WTC11 (cell line): ENCODE results near the gene TFG. TPM values are rescaled to one million over a fixed set of nuclear protein-coding genes. Genes with fewer than 3 reads are reported as not detected.

Experiments used
- ATAC-seq: fragments of 200-7000 bp; cut with Tn5 transposase; 2 replicates; pipeline ENCODE4 v1.10.0; 2021; ENCODE audit warnings: mild to moderate bottlenecking, moderate library complexity
- CTCF ChIA-PET: fragments of 300-600 bp; sonication (Branson Sonifier 250); formaldehyde crosslinking; loops from one replicate; lab custom pipeline; 2021; ENCODE audit warnings: antibody characterized with exemption; lab: Charles Lee
- POLR2A ChIA-PET: fragments of 350-600 bp; sonication (Branson Sonifier 250); formaldehyde crosslinking; loops from one replicate; lab custom pipeline; 2021; ENCODE audit warnings: antibody characterized with exemption; lab: Charles Lee
- DNase-seq: peaks from one replicate; pipeline ENCODE4 v3.0.0; 2021; ENCODE audit warnings: low spot score
- H3K27ac Mint-ChIP-seq: 2 replicates; pipeline ENCODE4 v1.8.0; 2021; ENCODE audit warnings: mixed read lengths
- H3K27me3 Mint-ChIP-seq: 2 replicates; pipeline ENCODE4 v1.8.0; 2021; ENCODE audit warnings: low read depth, mild to moderate bottlenecking, moderate library complexity, mixed read lengths
- H3K36me3 Mint-ChIP-seq: 2 replicates; pipeline ENCODE4 v1.8.0; 2021; ENCODE audit warnings: mixed read lengths
- H3K4me1 Mint-ChIP-seq: 2 replicates; pipeline ENCODE4 v1.8.0; 2022; ENCODE audit warnings: mixed read lengths
- H3K4me3 Mint-ChIP-seq: 2 replicates; pipeline ENCODE4 v1.8.0; 2021; ENCODE audit warnings: mild to moderate bottlenecking, moderate library complexity, mixed read lengths
- H3K9me3 Mint-ChIP-seq: 2 replicates; pipeline ENCODE4 v1.8.0; 2021; ENCODE audit warnings: mixed read lengths
- ATF1 ChIP-seq: sonication (generic); formaldehyde crosslinking; IDR thresholded peaks from 2 replicates; pipeline ENCODE4 v1.8.1; 2023; ENCODE audit warnings: mild to moderate bottlenecking, moderate library complexity, missing genetic modification reagents
- CREB1 ChIP-seq: sonication (generic); formaldehyde crosslinking; IDR thresholded peaks from 2 replicates; pipeline ENCODE4 v1.8.0; 2023; ENCODE audit warnings: mild to moderate bottlenecking, missing genetic modification reagents
- ETV6 ChIP-seq: sonication (generic); formaldehyde crosslinking; IDR thresholded peaks from 2 replicates; pipeline ENCODE4 v1.8.1; 2022; ENCODE audit warnings: mild to moderate bottlenecking, missing genetic modification reagents
- FOXK1 ChIP-seq: sonication (generic); formaldehyde crosslinking; IDR thresholded peaks from 2 replicates; pipeline ENCODE4 v1.8.0; 2022; ENCODE audit warnings: mild to moderate bottlenecking, moderate library complexity, missing genetic modification reagents
- GABPB1 ChIP-seq: sonication (generic); formaldehyde crosslinking; IDR thresholded peaks from 2 replicates; pipeline ENCODE4 v1.8.1; 2023; ENCODE audit warnings: mild to moderate bottlenecking, missing genetic modification reagents
- GRHL2 ChIP-seq: fragments of 250-450 bp; sonication (Bioruptor Pico); IDR thresholded peaks from 2 replicates; pipeline ENCODE4 v1.8.0; 2022; ENCODE audit warnings: mild to moderate bottlenecking, moderate library complexity; ENCODE audit not compliant: insufficient replicate concordance, severe bottlenecking
- KAT7 ChIP-seq: sonication (generic); formaldehyde crosslinking; IDR thresholded peaks from 2 replicates; pipeline ENCODE4 v1.8.1; 2023; ENCODE audit warnings: missing genetic modification reagents, mild to moderate bottlenecking, borderline replicate concordance
- MXD4 ChIP-seq: fragments of 250-450 bp; sonication (Bioruptor Pico); IDR thresholded peaks from 2 replicates; pipeline ENCODE4 v1.8.0; 2021; ENCODE audit warnings: mild to moderate bottlenecking, moderate library complexity, borderline replicate concordance
- NFATC4 ChIP-seq: fragments of 250-450 bp; sonication (Bioruptor Pico); IDR thresholded peaks from 2 replicates; pipeline ENCODE4 v1.9.0; 2021; ENCODE audit warnings: mild to moderate bottlenecking
- NR2C2 ChIP-seq: sonication (generic); formaldehyde crosslinking; IDR thresholded peaks from 2 replicates; pipeline ENCODE4 v1.8.0; 2022; ENCODE audit warnings: mild to moderate bottlenecking, missing genetic modification reagents
- OVOL2 ChIP-seq: fragments of 250-450 bp; sonication (Bioruptor Pico); IDR thresholded peaks from 2 replicates; pipeline ENCODE4 v1.9.0; 2021; ENCODE audit warnings: mild to moderate bottlenecking, borderline replicate concordance
- SMAD3 ChIP-seq: sonication (generic); formaldehyde crosslinking; IDR thresholded peaks from 2 replicates; pipeline ENCODE4 v1.8.0; 2022; ENCODE audit warnings: missing genetic modification reagents, mild to moderate bottlenecking, borderline replicate concordance
- TEAD1 ChIP-seq: sonication (generic); formaldehyde crosslinking; IDR thresholded peaks from 2 replicates; pipeline ENCODE4 v1.8.0; 2022; ENCODE audit warnings: mild to moderate bottlenecking, missing genetic modification reagents
- TP53 ChIP-seq: sonication (generic); formaldehyde crosslinking; IDR thresholded peaks from 2 replicates; pipeline ENCODE4 v1.8.1; 2023; ENCODE audit warnings: mild to moderate bottlenecking, missing genetic modification reagents
- ZNF138 ChIP-seq: sonication (generic); formaldehyde crosslinking; conservative IDR thresholded peaks from 2 replicates; pipeline ENCODE4 v1.8.1; 2022; ENCODE audit warnings: mild to moderate bottlenecking, moderate library complexity, missing genetic modification reagents
- ZNF232 ChIP-seq: sonication (generic); formaldehyde crosslinking; IDR thresholded peaks from 2 replicates; pipeline ENCODE4 v1.8.0; 2022; ENCODE audit warnings: mild to moderate bottlenecking, missing genetic modification reagents
- ZNF263 ChIP-seq: sonication (generic); formaldehyde crosslinking; IDR thresholded peaks from 2 replicates; pipeline ENCODE4 v1.8.1; 2022; ENCODE audit warnings: low read depth, mild to moderate bottlenecking, moderate library complexity, missing genetic modification reagents
- ZNF396 ChIP-seq: fragments of 250-450 bp; sonication (Bioruptor Pico); IDR thresholded peaks from 2 replicates; pipeline ENCODE4 v1.8.0; 2021; ENCODE audit warnings: mild to moderate bottlenecking, moderate library complexity, borderline replicate concordance
- total RNA-seq: library from RNA; stranded (reverse); gene quantifications from 3 replicates; pipeline ENCODE4 v1.2.3, GENCODE V29; 2021
- TF ChIP-seq, protein P1 (sequence below): sonication (generic); formaldehyde crosslinking; IDR thresholded peaks from 2 replicates; pipeline ENCODE4 v1.8.0; 2022; ENCODE audit warnings: missing genetic modification reagents
- TF ChIP-seq, protein P2 (sequence below): fragments of 250-450 bp; sonication (Bioruptor Pico); IDR thresholded peaks from 2 replicates; pipeline ENCODE4 v1.9.0; 2021; ENCODE audit warnings: mild to moderate bottlenecking
- TF ChIP-seq, protein P3 (sequence below): sonication (generic); formaldehyde crosslinking; IDR thresholded peaks from 2 replicates; pipeline ENCODE4 v1.8.0; 2023; ENCODE audit warnings: missing genetic modification reagents
- TF ChIP-seq, protein P4 (sequence below): sonication (generic); formaldehyde crosslinking; IDR thresholded peaks from 2 replicates; pipeline ENCODE4 v1.8.1; 2022; ENCODE audit warnings: mild to moderate bottlenecking, missing genetic modification reagents, moderate library complexity, borderline replicate concordance
- TF ChIP-seq, protein P5 (sequence below): sonication (generic); formaldehyde crosslinking; IDR thresholded peaks from 2 replicates; pipeline ENCODE4 v1.8.1; 2023; ENCODE audit warnings: mild to moderate bottlenecking, missing genetic modification reagents
- TF ChIP-seq, protein P6 (sequence below): sonication (generic); formaldehyde crosslinking; IDR thresholded peaks from 2 replicates; pipeline ENCODE4 v1.8.0; 2023; ENCODE audit warnings: mild to moderate bottlenecking, missing genetic modification reagents

TFG gene
- total RNA-seq, 1 experiment from 2014 or later = 64.9 TPM

DNA sequence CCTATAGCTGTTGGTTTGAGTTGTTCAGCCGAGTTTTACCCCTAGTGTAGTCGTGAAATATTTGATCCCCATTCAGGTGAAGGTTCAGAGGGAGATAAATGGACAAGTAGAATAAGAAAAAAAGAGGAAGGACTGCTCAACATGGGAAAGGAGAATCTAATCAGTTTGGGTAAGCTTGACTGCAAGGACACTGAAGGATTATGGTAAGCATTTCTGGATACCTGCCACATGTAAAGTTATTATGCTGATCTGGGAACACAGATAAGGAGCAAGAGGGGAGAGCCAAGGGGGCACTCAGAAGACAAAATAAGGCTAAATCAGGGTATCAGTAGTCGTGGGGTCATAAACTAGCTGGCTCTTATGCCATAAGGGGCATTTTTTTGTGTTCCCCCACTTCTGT lies 49.9 kb downstream of the TFG start (continued):
- TF ChIP-seq, protein P1, sequence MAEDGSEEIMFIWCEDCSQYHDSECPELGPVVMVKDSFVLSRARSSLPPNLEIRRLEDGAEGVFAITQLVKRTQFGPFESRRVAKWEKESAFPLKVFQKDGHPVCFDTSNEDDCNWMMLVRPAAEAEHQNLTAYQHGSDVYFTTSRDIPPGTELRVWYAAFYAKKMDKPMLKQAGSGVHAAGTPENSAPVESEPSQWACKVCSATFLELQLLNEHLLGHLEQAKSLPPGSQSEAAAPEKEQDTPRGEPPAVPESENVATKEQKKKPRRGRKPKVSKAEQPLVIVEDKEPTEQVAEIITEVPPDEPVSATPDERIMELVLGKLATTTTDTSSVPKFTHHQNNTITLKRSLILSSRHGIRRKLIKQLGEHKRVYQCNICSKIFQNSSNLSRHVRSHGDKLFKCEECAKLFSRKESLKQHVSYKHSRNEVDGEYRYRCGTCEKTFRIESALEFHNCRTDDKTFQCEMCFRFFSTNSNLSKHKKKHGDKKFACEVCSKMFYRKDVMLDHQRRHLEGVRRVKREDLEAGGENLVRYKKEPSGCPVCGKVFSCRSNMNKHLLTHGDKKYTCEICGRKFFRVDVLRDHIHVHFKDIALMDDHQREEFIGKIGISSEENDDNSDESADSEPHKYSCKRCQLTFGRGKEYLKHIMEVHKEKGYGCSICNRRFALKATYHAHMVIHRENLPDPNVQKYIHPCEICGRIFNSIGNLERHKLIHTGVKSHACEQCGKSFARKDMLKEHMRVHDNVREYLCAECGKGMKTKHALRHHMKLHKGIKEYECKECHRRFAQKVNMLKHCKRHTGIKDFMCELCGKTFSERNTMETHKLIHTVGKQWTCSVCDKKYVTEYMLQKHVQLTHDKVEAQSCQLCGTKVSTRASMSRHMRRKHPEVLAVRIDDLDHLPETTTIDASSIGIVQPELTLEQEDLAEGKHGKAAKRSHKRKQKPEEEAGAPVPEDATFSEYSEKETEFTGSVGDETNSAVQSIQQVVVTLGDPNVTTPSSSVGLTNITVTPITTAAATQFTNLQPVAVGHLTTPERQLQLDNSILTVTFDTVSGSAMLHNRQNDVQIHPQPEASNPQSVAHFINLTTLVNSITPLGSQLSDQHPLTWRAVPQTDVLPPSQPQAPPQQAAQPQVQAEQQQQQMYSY (CRISPR knock-in tag) = no peak
- TF ChIP-seq CREB1 (CRISPR knock-in tag) (no peak), KAT7 (CRISPR knock-in tag) (no peak), OVOL2 (CRISPR knock-in tag) (no peak), ETV6 (CRISPR knock-in tag) (no peak)
- TF ChIP-seq, protein P2, sequence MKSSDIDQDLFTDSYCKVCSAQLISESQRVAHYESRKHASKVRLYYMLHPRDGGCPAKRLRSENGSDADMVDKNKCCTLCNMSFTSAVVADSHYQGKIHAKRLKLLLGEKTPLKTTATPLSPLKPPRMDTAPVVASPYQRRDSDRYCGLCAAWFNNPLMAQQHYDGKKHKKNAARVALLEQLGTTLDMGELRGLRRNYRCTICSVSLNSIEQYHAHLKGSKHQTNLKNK = no peak

DNA sequence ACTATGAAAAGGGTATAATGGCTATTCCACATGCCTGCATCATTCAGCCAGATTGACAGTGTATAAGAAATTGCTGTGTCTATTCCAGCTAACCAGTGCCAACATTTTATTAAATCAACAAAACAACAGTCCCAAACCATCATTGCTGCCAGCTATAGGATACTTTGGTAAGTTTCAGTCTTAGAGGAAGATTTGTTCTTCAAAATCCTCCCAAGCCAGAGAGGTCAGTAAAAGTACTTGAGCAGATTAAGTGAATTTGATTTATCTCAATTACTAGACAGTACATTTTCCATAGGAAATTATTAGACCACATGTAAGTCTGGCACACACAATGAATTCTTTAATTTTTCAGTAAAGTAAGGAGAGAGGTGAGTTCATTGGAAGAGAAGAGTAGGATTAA lies 50.7 kb downstream of the TFG start:
- Mint-ChIP-seq H3K27me3 (no peaks in the 10 kb centered on the region), H3K27ac (no peak overlapping the region), H3K4me1 (peaks cover 27% of the 10 kb centered on the region), H3K9me3 (no peaks in the 10 kb centered on the region), H3K4me3 (no peak overlapping the region), H3K36me3 (no peaks in the 10 kb centered on the region)
- no peak for TF ChIP-seq ZNF396 (CRISPR knock-in tag)
- no peak for TF ChIP-seq ZNF138
- no peak for TF ChIP-seq ZNF263 (CRISPR knock-in tag)
- no peak for TF ChIP-seq ATF1
- no peak for TF ChIP-seq FOXK1 (CRISPR knock-in tag)
- TF ChIP-seq OVOL2 (CRISPR knock-in tag) = no peak
- no peak for TF ChIP-seq GABPB1 (CRISPR knock-in tag)
- TF ChIP-seq, protein P2 = no peak
- TF ChIP-seq, protein P3, sequence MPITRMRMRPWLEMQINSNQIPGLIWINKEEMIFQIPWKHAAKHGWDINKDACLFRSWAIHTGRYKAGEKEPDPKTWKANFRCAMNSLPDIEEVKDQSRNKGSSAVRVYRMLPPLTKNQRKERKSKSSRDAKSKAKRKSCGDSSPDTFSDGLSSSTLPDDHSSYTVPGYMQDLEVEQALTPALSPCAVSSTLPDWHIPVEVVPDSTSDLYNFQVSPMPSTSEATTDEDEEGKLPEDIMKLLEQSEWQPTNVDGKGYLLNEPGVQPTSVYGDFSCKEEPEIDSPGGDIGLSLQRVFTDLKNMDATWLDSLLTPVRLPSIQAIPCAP = no peak
- no peak for TF ChIP-seq TEAD1 (CRISPR knock-in tag)
- TF ChIP-seq TP53 (CRISPR knock-in tag) = no peak
- no peak for TF ChIP-seq MXD4
- no peak for TF ChIP-seq GRHL2
- no peak for TF ChIP-seq KAT7 (CRISPR knock-in tag)
- POLR2A ChIA-PET = interaction anchor here (0.5 to 1.3 kb wide), 2 partner anchors 9 to 752 kb away, joined by 3 read pairs; no protein-coding TSS in a partner anchor
- ATAC-seq (no peak), DNase-seq (no peak)
- CTCF ChIA-PET = interaction anchor here (0.9 to 1.9 kb wide), 5 partner anchors 10 to 37 kb away, joined by 3 to 6 read pairs (median 3); no protein-coding TSS in a partner anchor

DNA sequence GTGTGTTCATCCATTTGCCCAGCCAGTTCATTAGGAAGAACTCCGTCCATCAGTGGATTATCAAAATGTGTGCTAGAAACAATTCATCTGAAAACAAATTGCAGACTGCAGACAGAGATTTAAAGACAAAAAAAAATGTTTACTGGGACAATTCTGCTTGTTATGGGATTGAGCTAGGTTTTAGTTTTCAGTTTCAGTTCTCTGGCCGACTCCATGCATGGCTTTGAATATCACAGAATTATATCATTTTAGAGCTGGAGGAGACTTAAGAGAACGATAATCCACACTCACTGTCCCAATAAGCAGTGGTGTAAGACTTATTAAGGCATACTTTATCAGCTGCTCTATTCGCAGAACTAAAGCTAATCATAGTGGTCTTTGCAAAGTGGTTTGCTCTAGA lies 51.1 kb downstream of the TFG start:
- no peaks in the 10 kb centered on the region for H3K27me3 Mint-ChIP-seq
- ChIA-PET POLR2A (no interaction called here), CTCF (interaction anchor here (0.9 to 1.9 kb wide), 6 partner anchors 9 to 298 kb away, joined by 3 to 8 read pairs (median 6); partner anchors contain the start of gene TFG)
- no peak for TF ChIP-seq ZNF232 (CRISPR knock-in tag)
- TF ChIP-seq, protein P4, sequence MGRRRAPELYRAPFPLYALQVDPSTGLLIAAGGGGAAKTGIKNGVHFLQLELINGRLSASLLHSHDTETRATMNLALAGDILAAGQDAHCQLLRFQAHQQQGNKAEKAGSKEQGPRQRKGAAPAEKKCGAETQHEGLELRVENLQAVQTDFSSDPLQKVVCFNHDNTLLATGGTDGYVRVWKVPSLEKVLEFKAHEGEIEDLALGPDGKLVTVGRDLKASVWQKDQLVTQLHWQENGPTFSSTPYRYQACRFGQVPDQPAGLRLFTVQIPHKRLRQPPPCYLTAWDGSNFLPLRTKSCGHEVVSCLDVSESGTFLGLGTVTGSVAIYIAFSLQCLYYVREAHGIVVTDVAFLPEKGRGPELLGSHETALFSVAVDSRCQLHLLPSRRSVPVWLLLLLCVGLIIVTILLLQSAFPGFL (CRISPR knock-in tag) = no peak
- TF ChIP-seq ZNF263 (CRISPR knock-in tag) = no peak
- TF ChIP-seq, protein P5, sequence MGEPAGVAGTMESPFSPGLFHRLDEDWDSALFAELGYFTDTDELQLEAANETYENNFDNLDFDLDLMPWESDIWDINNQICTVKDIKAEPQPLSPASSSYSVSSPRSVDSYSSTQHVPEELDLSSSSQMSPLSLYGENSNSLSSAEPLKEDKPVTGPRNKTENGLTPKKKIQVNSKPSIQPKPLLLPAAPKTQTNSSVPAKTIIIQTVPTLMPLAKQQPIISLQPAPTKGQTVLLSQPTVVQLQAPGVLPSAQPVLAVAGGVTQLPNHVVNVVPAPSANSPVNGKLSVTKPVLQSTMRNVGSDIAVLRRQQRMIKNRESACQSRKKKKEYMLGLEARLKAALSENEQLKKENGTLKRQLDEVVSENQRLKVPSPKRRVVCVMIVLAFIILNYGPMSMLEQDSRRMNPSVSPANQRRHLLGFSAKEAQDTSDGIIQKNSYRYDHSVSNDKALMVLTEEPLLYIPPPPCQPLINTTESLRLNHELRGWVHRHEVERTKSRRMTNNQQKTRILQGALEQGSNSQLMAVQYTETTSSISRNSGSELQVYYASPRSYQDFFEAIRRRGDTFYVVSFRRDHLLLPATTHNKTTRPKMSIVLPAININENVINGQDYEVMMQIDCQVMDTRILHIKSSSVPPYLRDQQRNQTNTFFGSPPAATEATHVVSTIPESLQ (CRISPR knock-in tag) = no peak
- TF ChIP-seq, protein P6, sequence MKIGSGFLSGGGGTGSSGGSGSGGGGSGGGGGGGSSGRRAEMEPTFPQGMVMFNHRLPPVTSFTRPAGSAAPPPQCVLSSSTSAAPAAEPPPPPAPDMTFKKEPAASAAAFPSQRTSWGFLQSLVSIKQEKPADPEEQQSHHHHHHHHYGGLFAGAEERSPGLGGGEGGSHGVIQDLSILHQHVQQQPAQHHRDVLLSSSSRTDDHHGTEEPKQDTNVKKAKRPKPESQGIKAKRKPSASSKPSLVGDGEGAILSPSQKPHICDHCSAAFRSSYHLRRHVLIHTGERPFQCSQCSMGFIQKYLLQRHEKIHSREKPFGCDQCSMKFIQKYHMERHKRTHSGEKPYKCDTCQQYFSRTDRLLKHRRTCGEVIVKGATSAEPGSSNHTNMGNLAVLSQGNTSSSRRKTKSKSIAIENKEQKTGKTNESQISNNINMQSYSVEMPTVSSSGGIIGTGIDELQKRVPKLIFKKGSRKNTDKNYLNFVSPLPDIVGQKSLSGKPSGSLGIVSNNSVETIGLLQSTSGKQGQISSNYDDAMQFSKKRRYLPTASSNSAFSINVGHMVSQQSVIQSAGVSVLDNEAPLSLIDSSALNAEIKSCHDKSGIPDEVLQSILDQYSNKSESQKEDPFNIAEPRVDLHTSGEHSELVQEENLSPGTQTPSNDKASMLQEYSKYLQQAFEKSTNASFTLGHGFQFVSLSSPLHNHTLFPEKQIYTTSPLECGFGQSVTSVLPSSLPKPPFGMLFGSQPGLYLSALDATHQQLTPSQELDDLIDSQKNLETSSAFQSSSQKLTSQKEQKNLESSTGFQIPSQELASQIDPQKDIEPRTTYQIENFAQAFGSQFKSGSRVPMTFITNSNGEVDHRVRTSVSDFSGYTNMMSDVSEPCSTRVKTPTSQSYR (CRISPR knock-in tag) = no peak
- TF ChIP-seq NR2C2 (CRISPR knock-in tag) = no peak
- no peak for TF ChIP-seq SMAD3
- no peak for TF ChIP-seq NFATC4 (CRISPR knock-in tag)

More for the DNA sequence above, 51.1 kb downstream of the TFG start:
- Mint-ChIP-seq H3K4me1 (peaks cover 22% of the 10 kb centered on the region), H3K36me3 (no peaks in the 10 kb centered on the region), H3K27ac (no peak overlapping the region), H3K9me3 (no peaks in the 10 kb centered on the region), H3K4me3 (no peak overlapping the region)
- ATAC-seq = no peak
- no peak for DNase-seq
